GM19193 (cell line): ENCODE results near the gene SOX12.

Experiments used
- POLR2A ChIP-seq: IDR thresholded peaks from 4 replicates; pipeline ENCODE4 v1.6.1; 2011; ENCODE audit not compliant: insufficient read depth, insufficient read length; ENCODE audit errors: extremely low read depth

SOX12 gene

DNA sequence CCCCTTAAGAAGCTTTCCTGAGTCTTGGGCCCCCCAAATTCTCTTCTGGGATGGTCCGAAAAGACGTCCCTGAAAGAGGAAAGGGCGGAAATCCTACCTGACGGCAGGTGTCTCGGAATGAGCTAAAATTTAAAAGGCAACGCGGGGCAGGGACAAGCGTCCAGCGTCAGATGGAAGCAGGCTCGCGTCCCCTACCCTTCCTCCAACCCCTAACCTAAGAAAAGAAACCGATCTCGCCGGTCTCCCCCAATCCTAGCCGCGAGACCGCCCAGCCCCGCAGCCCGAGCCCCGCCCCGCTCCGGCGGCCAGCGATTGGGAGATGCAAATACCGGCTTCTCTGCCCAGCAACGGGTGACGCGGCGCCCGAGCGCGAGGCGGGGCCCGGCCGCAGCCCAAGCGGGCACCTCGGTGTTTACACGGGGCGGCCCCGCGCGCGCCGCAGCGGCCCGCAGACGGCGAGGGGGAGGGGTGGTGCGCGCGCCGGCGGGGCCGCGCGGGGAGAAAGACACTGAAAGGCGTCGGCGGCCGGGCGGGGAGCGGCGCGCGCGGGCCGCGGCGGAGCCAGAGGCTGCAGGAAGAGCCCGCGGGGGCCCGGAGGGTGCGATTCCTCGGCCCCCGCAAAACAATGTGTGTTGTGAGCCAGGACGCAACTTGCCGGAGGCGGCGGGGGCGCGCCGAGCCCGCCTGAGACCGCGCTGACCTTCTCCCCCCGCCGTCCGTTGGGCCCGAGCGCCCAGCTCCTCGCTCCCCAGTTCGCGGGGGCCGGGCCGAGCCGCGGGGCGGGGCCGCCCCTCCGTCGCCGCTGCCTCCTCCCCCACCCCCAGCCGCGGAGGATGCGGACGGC lies at the start of gene SOX12:
SOX12 (plus strand) TSS at position 508 of the 844 bp plus-strand sequence. CDS start 373 bp downstream, outside the sequence.
- peak; percentile 67 for TF ChIP-seq POLR2A

- no peak for TF ChIP-seq POLR2A
Observed at GRCh38 chr20:275791-276190, 49.6 kb upstream of the SOX12 start.

- no peak for TF ChIP-seq POLR2A
Observed at GRCh38 chr20:276620-277495, 48.5 kb upstream of the SOX12 start.

GRCh38 chr20:277496-277781 lies 47.9 kb upstream of the SOX12 start:
- TF ChIP-seq POLR2A, result no peak

DNA sequence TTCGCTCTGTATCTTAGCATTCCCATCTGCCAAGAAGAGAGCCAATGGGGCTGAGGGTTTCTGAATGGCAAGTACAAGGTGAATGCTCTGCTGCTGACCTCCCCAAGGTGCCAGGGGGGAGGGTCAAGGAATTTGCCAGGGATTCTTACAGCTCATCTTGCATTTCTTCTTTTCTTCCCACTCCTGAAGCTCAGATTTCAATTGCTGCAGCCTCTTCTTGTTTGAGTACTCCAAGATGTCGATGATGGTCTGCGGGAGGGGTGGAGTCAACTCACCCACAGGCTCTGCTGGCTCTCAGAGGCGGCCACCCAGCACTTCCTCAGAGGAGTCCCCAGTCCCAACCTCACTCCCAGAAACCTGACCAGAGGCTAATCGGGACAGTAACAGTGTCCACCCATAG lies 47.2 kb upstream of the SOX12 start:
- no peak for TF ChIP-seq POLR2A

GRCh38 chr20:278607-279571 lies 46.5 kb upstream of the SOX12 start:
- TF ChIP-seq POLR2A, result no peak

DNA sequence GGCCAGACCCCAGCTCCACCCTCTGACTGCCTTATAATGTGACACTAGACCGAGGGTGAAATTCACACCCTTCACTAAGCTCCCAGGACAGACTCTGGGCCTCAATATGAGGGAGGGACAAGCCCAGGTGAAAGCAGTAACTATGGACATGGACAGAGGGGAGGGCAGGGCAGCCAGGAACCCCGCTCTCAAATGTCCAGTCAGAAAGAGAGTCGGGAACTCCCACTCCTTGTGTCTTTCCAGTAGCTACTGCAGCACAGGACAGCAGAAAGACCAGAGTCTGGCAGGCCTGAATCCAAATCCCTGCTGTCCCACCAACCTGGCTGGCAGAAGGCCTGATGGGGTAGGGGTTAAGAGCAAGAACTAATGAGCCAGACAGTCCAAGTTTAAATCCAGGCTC lies 41.2 kb upstream of the SOX12 start:
- TF ChIP-seq POLR2A, result no peak

DNA sequence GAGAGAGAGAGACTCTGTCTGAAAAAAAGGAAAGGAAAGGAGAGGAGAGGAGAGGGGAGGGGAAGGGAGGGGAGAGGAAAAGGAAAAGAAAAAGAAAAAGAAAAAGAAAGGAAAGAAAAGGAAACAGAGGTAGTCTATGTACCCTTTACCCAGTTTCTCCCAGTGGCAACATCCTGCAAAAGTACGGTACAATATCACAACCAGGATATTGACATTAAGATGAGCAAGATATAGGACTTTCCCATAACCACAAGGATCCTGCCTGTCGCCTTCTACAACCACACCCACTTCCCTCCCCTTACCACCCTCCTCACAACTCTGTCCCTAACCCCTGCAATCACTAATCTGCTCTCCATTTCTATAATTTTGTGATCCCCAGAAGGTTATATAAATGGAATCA lies 38.8 kb upstream of the SOX12 start:
- no peak for TF ChIP-seq POLR2A

GRCh38 chr20:288956-289692 lies 36.2 kb upstream of the SOX12 start:
- no peak for TF ChIP-seq POLR2A

DNA sequence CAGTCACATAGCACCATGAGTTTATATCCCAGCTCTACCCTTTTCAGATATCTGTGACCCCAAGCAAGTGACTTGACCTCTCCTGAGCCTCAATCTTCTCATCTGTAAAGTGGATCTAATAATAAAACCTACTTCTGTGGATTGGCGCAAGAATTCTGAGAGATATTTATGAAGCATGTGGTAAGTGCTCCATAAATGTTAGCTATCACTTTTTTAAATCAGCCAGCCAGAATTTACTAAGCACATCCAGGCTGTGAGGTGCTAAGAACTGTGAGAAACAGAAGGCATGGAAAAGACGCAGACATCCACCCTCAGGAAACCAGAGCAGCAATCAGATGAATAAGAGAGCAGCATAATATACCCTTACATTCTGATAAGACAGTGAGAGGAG lies 35.7 kb upstream of the SOX12 start:
- no peak for TF ChIP-seq POLR2A

DNA sequence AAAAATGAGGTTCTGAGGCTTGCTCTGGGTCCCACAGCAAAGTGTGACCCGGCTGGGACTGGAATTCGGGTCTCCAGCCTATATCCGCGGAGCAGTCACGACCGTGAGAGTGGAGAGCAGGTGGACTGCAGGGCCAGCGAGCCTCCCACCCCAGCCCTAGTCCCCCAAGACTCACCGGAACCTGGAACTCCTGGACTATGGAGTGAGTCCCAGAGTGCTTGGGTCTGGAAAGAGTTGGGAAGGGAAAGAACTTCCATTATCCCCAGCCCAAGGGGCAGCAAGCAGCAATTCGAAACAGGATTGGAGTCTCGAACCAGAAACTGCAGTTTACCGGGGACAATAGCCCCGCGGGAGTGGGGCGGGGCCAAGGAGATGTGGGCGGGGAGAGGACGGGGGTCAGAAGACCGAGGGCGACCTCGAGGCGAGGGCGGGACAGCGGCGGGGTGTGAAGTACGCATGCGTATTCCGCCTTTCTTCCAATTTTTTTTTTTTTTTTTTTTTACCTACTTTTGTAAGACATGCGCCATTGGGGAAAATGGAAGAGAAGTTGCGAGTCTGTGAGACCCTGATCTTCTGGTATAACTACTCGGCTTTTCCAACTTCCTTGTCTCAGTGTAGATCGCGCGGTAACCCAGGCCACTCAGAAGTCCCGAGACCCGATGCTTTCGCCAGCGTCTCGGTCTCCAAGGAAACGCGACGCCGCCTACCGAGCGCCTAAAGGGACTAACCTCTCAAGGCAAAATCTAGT lies 35.1 kb upstream of the SOX12 start, which contains the start of gene C20orf96:
C20orf96 (minus strand) TSS at position 667 of the 748 bp plus-strand sequence; CDS start at position 527, 140 bp downstream.
- TF ChIP-seq POLR2A, result peak; percentile 48

DNA sequence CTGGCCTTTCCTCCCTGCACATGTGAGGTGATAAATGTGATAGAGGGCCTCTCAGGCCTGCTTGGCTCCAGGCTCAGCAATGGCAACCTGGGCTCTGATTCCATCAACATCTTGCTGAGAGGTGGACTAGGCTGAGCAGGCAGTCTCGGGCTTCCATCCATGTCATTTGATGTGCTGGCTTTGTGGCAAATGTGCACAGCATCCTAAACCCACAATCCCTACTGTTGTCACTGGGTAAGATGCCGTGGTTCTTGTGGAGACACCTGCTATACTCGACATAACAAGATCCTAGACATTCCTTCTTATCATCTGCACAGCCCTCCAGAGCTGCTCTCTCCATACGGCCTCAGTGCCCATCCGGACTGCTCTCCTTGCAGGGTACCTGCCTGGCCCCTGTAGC lies 30.8 kb upstream of the SOX12 start:
- TF ChIP-seq POLR2A, result no peak

DNA sequence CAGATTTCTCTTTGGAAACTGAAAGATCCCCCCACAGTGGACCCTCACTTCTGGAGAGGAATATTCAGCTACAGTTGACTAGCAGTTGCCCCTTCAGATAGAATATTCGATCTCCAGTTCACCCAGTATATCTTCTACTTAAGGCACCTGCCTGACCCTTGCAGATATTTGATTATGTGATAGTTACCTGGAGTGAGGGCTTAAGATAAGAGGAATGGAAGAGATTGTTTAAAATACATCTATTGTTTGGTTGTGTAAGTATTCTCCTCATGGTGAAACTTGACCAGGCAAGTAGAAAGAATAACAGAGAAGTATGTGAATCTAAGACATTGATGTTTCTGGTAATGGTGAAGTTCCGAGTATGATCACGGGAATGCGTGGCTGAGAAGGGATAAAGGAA lies 29.5 kb upstream of the SOX12 start:
- no peak for TF ChIP-seq POLR2A
